Prostate gland (tissue), 2 donors: ENCODE measurements around the gene RINL. TPM values are rescaled to one million over a fixed set of nuclear protein-coding genes. Genes with fewer than 3 reads are reported as not detected.
"Not testable (repeated sequence)": the region's sequence is repeated elsewhere in the genome, so short reads cannot be mapped to it uniquely, and the experiment has no call there.

Experiments
- DNase-seq: peaks from one replicate; pipeline ENCODE4 v3.0.0-alpha.2; 2019; ENCODE audit warnings: low spot score
- H3K27ac ChIP-seq, 2 donors: fragments of 200-600 bp; sonication (generic); 2 replicates each; pipeline ENCODE4 v1.5.1; 2017 to 2019
- H3K27me3 ChIP-seq: fragments of 200-600 bp; sonication (generic); replicated peaks from 2 replicates; pipeline ENCODE4 v1.5.1; 2019; ENCODE audit not compliant: insufficient read depth
- H3K36me3 ChIP-seq, 2 donors: fragments of 200-600 bp; sonication (generic); 1 replicate in 1 of 2; 2 replicates in 1 of 2; pipeline versions ENCODE4 v1.5.1 to v1.8.1; 2017 to 2019
- H3K4me1 ChIP-seq: fragments of 200-600 bp; sonication (generic); replicated peaks from 2 replicates; pipeline ENCODE4 v1.5.1; 2019
- H3K4me3 ChIP-seq, 2 donors: fragments of 200-600 bp; sonication (generic); 2 replicates each; pipeline ENCODE4 v1.5.1; 2017 to 2019
- H3K9me3 ChIP-seq: fragments of 200-600 bp; sonication (generic); 2 replicates; pipeline ENCODE4 v1.5.1; 2017
- POLR2A ChIP-seq: fragments of 450-650 bp; IDR thresholded peaks from one replicate; pipeline ENCODE4 v1.6.1; 2016; ENCODE audit warnings: antibody characterized with exemption, mild to moderate bottlenecking
- POLR2AphosphoS5 ChIP-seq: sonication (generic); formaldehyde crosslinking; IDR thresholded peaks from one replicate; pipeline ENCODE4 v1.6.1; 2017; ENCODE audit warnings: antibody characterized with exemption
- WGBS: methylation state at CpG from one replicate; pipeline ENCODE4 v1.1.5; 2018; 5-methylcytosine and 5-hydroxymethylcytosine counted together
- intact Hi-C: fragments of 100-400 bp; cut with DNase I; formaldehyde crosslinking; loops from one replicate; pipeline ENCODE4 v1.14.2; 2022
- total RNA-seq, 2 donors: library from RNA; depleted of rRNA; stranded (reverse); fragments of >200 nt; gene quantifications; one replicate each; pipeline ENCODE4 v1.1.0, GENCODE V29; 2016
- TF ChIP-seq, protein P1 (sequence below), 4 experiments: fragments of 200-600 bp in 2 of 4; fragments of 450-650 bp in 2 of 4; sonication (generic) in 2 of 4; IDR thresholded peaks; 1 replicate in 3 of 4; 2 replicates in 1 of 4; pipeline ENCODE4 v1.5.1; 2016 to 2019; ENCODE audit warnings: antibody characterized with exemption in 4 of 4, mild to moderate bottlenecking in 2 of 4, moderate library complexity in 2 of 4

Gene RINL
- total RNA-seq, 2 donors from 2014 or later: 3.1 to 10.2 TPM

GRCh38 chr19:38888876-38889275 is 10.8 kb upstream of the RINL start:
- Histone ChIP-seq H3K36me3 (peaks cover 5 to 9% of the 10 kb centered on the region in 2 donors), H3K27me3 (no peaks in the 10 kb centered on the region), H3K27ac (no peak overlapping the region), H3K4me1 (no peaks in the 10 kb centered on the region), H3K9me3 (no peaks in the 10 kb centered on the region), H3K4me3 (no peak overlapping the region)
- no peak for DNase-seq
- intact Hi-C loops: loop anchor here (5.0 kb wide), 1 partner anchor 487 kb away; the partner anchor contains the start of gene FAM98C
- WGBS: 95% methylated on average over 17 of the region's 17 CpGs
- TF ChIP-seq, protein P1, sequence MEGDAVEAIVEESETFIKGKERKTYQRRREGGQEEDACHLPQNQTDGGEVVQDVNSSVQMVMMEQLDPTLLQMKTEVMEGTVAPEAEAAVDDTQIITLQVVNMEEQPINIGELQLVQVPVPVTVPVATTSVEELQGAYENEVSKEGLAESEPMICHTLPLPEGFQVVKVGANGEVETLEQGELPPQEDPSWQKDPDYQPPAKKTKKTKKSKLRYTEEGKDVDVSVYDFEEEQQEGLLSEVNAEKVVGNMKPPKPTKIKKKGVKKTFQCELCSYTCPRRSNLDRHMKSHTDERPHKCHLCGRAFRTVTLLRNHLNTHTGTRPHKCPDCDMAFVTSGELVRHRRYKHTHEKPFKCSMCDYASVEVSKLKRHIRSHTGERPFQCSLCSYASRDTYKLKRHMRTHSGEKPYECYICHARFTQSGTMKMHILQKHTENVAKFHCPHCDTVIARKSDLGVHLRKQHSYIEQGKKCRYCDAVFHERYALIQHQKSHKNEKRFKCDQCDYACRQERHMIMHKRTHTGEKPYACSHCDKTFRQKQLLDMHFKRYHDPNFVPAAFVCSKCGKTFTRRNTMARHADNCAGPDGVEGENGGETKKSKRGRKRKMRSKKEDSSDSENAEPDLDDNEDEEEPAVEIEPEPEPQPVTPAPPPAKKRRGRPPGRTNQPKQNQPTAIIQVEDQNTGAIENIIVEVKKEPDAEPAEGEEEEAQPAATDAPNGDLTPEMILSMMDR (IDR thresholded peaks at IDR 0.05): no peak
- TF ChIP-seq POLR2A: no peak
- no peak for TF ChIP-seq POLR2AphosphoS5

GRCh38 chr19:38884691-38885090 is 6.6 kb upstream of the RINL start:
- H3K27me3 ChIP-seq, DNase-seq, H3K4me3 ChIP-seq, H3K4me1 ChIP-seq, H3K9me3 ChIP-seq, H3K27ac ChIP-seq, H3K36me3 ChIP-seq: not testable (repeated sequence)
- intact Hi-C loops: loop anchor here (5.0 kb wide), 1 partner anchor 482 kb away; the partner anchor contains the start of gene FAM98C
- 94% methylated on average over 3 of the region's 3 CpGs for WGBS

GRCh38 chr19:38883286-38883685 is 5.2 kb upstream of the RINL start:
- H3K4me3 ChIP-seq: no peak overlapping the region

DNA sequence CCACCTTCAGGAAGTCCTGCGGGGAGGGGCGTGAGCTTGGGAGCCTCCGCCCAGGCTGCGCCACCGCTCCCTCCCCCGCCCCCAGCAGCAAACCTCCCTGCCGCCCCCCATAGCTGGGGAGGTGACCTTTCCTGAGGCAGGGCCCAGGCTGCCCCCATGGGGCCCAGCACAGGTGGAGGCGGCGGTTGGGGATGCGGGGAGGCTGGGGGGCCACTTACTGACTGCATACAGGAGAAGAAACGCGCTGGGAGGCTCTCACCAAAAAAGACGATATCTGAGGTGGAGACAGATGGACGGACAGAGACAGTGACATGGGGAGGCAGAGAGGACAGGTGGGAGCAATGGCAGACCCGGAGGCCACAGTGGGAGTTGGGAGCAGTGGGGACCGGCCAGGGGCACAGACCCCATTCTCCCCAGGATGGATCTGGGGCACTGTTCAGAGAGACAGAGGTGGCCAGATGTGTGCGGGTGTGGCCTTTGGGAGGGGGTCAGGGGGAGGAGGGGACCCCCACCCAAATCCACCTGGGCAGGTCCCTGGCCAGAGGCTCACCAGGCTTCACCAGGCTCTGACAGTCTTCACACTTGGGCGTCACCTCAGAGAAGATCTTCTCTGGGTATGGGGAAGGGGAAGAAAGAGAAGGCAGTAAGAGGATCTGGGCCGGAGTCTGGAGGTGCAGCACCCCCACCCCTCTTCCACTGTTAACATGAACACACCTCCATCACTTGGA is 3.0 kb upstream of the RINL start:
- no peaks in the 10 kb centered on the region for H3K4me1 ChIP-seq

More at GRCh38 chr19:38883286-38883685, 5.2 kb upstream of the RINL start:
- 90% methylated on average over 9 of the region's 9 CpGs for WGBS
- Histone ChIP-seq H3K9me3 (no peaks in the 10 kb centered on the region), H3K27me3 (no peaks in the 10 kb centered on the region), H3K27ac (no peak overlapping the region), H3K36me3 (no peaks in the 10 kb centered on the region), H3K4me1 (no peaks in the 10 kb centered on the region)
- TF ChIP-seq POLR2AphosphoS5 (no peak), POLR2A (no peak)
- TF ChIP-seq, protein P1 (IDR thresholded peaks at IDR 0.05): no peak
- no peak for DNase-seq
- intact Hi-C loops: no loop called here

GRCh38 chr19:38880076-38880881 is 2.2 kb upstream of the RINL start:
- Histone ChIP-seq H3K4me1 (no peaks in the 10 kb centered on the region), H3K4me3 (no peak overlapping the region), H3K9me3 (no peaks in the 10 kb centered on the region), H3K27ac (no peak overlapping the region), H3K36me3 (no peaks in the 10 kb centered on the region), H3K27me3 (no peaks in the 10 kb centered on the region)
- 86% methylated on average over 19 of the region's 19 CpGs for WGBS
- TF ChIP-seq POLR2A (no peak), POLR2AphosphoS5 (no peak)
- TF ChIP-seq, protein P1 (IDR thresholded peaks at IDR 0.05): no peak
- DNase-seq: no peak
- intact Hi-C loops: no loop called here

More for the DNA sequence above, 3.0 kb upstream of the RINL start:
- H3K9me3 ChIP-seq: no peaks in the 10 kb centered on the region
- 94% methylated on average over 19 of the region's 19 CpGs for WGBS
- H3K27ac ChIP-seq: no peak overlapping the region
- no peak for DNase-seq
- H3K4me3 ChIP-seq: no peak overlapping the region
- no peaks in the 10 kb centered on the region for H3K27me3 ChIP-seq
- TF ChIP-seq POLR2A: no peak
- no peak for TF ChIP-seq POLR2AphosphoS5
- TF ChIP-seq, protein P1 (IDR thresholded peaks at IDR 0.05): no peak
- intact Hi-C loops: no loop called here
- H3K36me3 ChIP-seq: no peaks in the 10 kb centered on the region
